NCI-H146 treated with DMSO at 0.1 percent for 48 hours (cell line): ENCODE data around the gene RGSL1.
"Not testable (repeated sequence)": the region's sequence is repeated elsewhere in the genome, so short reads cannot be mapped to it uniquely, and the experiment has no call there.

Source experiments
- DNase-seq: peaks from one replicate; lab custom pipeline; 2025; ENCODE audit not compliant: unreplicated experiment; lab: John Stamatoyannopoulos, UW

The RGSL1 gene

GRCh38 chr1:182446033-182446669 lies 3.8 kb upstream of the RGSL1 start:
- DNase-seq = peak; percentile 43

DNA sequence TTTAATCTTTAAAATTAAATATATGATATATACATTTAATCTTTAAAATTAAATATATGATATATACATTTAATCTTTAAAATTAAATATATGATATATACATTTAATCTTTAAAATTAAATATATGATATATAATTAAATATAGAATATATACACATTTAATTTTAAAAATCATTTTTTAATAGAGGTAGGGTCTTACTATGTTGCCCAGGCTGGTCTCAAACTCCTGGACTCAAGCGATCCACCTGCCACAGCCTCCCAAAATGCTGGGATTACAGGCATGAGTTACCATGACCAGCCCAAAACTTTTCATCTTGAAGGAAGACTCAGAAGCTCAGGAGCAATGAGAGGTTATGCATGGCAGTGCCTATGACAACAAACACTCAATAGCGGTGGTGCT lies 2.8 kb upstream of the RGSL1 start:
- not testable (repeated sequence) for DNase-seq

- DNase-seq = no peak
Measured at GRCh38 chr1:182447660-182448059, 2.3 kb upstream of the RGSL1 start.

- no peak for DNase-seq
Measured at GRCh38 chr1:182453631-182454030, 3.7 kb downstream of the RGSL1 start.

DNA sequence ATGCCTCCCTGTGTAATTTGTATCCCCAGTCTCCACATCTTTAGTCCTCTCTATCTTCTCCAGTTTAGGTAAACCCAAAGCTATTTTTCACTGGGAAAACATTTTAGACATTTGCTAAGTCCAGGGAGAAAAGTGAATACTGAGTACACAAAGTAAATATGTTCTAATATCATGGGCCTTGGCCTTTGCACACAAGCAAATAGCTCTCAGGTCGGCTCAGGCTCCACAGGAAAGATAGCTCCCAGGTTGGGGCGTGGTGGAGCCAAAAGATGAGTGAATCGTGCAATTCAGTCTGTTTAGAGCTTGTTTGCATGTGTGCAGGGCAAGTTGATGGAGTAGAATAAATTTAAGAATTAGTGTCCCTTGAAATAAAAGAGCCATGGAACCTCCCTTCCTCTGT lies 7.9 kb downstream of the RGSL1 start:
- no peak for DNase-seq

DNA sequence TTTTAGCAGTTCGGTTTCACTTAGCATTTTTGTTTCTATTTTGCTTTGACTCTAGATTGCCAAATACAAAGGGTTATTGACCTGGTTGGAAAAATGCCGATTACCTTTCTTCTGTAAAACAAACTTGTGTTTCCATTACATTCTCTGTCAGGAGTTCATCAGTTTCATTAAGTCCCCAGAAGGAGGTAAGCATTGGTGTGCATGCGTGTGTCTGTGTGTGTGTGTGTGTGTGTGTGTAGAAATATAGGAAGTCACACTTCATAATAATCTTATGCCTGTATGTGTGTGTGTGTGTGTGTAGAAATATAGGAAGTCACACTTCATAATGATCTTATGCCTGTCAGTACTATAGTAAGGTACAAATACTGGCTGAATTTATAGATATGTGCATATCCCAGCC lies 10.0 kb downstream of the RGSL1 start:
- DNase-seq = no peak

DNA sequence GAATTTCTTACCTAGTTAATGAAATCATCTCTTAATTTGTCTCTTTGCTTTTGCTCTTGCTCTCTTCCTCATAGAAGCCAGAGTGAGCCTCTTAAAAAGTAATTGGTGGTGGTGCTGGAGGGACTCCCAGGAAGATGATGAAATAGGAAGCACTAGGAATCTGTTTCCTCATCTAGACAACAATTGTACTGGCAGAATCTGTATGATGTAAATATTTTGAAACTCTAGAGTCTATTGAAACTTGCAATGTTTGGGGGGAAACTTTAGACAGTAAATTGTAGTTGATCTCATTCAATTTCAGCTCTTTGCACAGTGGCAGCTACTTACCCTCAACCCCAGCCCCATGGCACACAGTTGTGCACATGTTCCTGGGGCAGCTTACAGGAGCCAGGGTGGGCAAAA lies 10.6 kb downstream of the RGSL1 start:
- no peak for DNase-seq

DNA sequence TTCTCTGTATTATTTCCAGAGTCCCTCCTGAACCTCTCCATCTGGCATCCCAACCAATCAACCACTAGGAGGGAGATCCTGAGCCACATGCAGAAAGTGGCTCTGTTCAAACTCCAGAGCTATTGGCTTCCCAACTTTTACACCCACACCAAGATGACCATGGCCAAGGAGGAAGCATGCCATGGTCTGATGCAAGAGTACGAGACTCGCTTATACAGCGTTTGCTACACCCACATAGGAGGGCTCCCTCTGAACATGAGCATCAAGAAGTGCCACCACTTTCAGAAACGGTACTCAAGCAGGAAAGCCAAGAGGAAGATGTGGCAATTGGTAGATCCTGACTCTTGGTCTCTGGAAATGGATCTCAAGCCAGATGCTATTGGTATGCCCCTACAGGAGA lies 23.6 kb downstream of the RGSL1 start:
- DNase-seq = no peak

- no peak for DNase-seq
Measured at GRCh38 chr1:182476625-182477024, 26.7 kb downstream of the RGSL1 start.

DNA sequence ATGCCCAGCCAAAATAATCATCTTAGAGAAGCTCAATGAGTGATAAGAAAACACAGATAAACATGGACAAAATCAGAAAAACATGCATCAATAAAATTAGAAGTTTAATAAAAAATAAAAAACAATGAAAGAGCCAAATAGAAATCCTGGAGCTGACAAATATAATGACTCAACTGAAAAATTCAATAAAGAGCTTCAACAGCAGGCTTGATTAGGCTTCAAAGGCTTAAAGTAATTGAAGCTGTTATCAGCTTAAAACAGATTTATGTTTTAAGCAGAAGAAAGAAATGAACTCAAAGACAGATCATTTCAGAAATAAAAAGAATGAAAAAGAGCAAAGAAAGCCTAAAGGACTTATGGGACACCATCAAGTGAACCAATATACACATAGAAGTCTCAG lies 28.3 kb downstream of the RGSL1 start:
- no peak for DNase-seq

- no peak for DNase-seq
Measured at GRCh38 chr1:182484067-182484466, 34.1 kb downstream of the RGSL1 start.

- DNase-seq = no peak
Measured at GRCh38 chr1:182484531-182485257, 34.7 kb downstream of the RGSL1 start.

- DNase-seq = no peak
Measured at GRCh38 chr1:182485861-182486260, 35.9 kb downstream of the RGSL1 start.

DNA sequence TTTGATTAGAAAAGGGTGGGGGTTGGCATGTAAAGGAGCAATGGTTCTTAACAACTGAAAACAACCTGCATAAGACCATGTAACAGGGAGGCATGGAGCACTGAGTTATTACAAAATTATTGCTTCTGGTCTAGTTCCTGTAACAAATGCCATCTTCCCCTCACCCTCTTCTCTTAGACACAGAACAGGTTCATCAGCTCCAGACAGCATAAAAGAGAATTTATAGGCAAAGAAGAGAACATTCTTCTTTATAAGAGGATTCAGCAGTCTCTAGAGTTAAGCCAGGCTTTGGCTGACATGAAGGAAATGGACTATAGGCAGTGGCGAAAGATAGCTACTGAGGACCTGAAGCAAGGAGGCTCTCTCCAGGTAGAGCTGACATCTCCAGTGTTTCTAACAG lies 38.9 kb downstream of the RGSL1 start:
- no peak for DNase-seq

DNA sequence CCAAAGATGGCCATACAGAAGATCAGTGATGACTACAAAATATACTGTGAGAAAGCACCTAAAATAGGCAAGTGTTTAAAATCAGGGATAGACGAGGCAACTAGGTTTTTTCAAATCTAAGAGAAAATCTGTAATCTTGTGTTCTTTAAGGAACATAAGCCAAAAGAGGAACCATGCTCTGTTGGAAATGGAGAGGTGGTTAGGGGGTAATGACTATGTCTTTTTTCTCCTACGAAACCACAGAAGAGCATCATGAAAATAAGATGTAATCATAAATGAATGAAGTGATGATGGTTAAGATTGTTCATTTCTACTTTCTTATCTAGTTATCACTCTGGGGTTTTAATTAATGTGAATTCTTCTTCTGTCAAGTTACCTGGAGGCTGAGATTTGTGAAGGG lies 43.1 kb downstream of the RGSL1 start:
- DNase-seq = no peak

DNA sequence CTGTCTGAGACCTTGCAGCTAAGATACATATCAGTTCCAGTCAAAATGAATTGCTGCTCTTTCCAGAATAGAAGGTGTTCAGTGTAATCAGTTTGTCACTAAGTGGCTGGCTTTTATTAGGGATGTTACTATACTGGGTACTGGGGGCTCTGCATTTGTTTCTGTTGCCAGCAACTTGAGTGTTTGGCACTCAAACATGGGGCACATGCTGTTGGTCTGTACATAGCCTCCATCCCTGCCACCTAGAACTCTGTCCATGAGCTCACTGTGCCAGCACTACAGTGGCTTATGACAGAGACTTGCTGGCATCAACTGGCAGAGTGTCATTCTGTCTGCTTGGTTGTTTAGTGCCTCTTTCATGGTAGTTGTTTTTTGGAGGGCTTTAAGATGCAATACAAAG lies 45.1 kb downstream of the RGSL1 start:
- DNase-seq = no peak

- DNase-seq = no peak
Measured at GRCh38 chr1:182495693-182496092, 45.7 kb downstream of the RGSL1 start.

GRCh38 chr1:182507685-182508084 lies 57.7 kb downstream of the RGSL1 start:
- no peak for DNase-seq

DNA sequence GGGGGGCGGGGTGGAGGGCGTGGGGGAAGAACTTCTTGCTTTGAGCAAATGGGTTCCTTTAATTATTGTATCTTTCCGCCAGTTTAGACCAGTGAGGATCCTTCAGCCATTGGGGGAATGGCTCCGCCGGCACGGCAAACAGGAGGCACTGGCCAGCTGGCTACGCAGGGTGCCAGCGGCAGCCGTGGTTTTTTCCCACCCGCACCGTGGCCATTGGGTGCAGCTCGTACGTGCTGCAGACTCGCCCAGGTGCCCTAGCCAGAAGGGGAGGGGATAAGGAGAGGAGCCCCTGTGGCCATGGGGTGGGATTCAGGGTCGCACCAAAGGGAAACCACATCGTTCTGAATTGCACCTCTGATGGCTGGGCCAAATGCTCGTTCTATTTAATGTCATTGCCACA lies 65.6 kb downstream of the RGSL1 start:
- DNase-seq = no peak

DNA sequence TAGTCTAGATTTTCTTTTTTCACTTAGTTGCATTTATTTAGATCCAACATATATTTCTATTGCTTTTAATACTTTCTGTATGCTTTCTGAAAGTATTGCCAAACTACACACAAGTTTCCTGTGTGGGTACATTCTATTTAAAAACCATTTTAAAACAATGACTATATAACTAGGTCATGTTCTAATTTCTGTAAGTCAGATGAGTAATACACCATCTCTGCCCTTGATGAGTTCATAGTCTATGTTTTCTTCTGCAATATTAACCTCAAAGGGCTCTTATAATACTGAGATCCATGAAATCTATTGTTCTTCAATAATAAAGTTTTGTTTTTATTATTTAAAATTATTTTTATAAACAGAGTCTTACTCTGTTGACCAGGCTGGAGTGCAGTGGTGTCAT lies 70.8 kb downstream of the RGSL1 start:
- DNase-seq = no peak

DNA sequence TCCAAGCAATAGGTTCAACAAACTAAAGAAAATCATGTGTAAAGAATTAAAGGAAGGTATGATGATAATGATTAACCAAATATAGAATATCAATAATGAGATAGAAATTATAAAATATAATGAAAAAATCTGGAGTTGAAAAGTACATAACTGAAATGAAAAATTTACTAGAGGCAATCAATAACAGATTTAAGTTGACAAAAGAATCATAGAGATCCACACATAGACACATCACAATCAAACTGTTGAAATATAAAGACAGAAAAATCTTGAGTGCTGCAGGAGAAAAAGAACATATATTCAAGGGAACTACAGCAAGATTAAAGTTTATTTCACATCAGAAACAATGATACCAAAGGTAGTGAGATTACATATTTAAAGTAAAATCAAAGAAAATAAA lies 75.4 kb downstream of the RGSL1 start:
- no peak for DNase-seq

DNA sequence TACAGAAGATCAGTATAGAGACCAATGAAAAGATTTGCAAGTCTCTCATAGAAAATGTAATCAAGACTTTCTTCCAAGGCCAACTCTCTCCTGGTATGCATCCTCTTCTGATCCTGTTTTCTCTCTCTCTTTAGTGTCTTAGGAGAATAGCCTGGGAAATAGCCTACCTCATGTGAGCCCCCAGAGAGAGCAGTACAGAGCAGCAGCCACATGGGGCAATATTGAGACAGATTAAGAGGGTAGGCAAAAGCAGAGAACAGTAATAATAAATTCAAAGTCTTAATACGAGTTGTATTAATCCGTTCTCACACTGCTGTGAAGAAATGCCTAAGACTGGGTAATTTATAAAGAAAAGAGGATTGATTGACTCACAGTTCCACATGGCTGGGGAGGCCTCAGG lies 77.7 kb downstream of the RGSL1 start:
- DNase-seq = no peak

GRCh38 chr1:182528206-182528605 lies 78.3 kb downstream of the RGSL1 start:
- DNase-seq = not testable (repeated sequence)
